Endodermal cell (in vitro differentiated cells): ENCODE results near the gene BAIAP2. TPM values are rescaled to one million over a fixed set of nuclear protein-coding genes. Genes with fewer than 3 reads are reported as not detected.

ENCODE experiments used
- DNase-seq: peaks from one replicate; pipeline ENCODE4 v3.0.0-alpha.2; 2017
- H3K27ac ChIP-seq: 2 replicates; pipeline ENCODE4 v1.5.1; 2013; ENCODE audit warnings: mild to moderate bottlenecking, low read depth, low read length, moderate library complexity
- H3K27me3 ChIP-seq: 2 replicates; pipeline ENCODE4 v1.6.1; 2013; ENCODE audit warnings: mild to moderate bottlenecking, low read length, moderate library complexity; ENCODE audit not compliant: insufficient read depth, control insufficient read depth, poor library complexity, severe bottlenecking
- H3K36me3 ChIP-seq: 2 replicates; pipeline ENCODE4 v1.7.0; 2013; ENCODE audit warnings: mild to moderate bottlenecking, low read length, moderate library complexity; ENCODE audit not compliant: control insufficient read depth, insufficient read depth
- H3K4me1 ChIP-seq: one replicate; pipeline ENCODE4 v1.7.0; 2013; ENCODE audit warnings: low read length; ENCODE audit not compliant: control insufficient read depth, insufficient read depth
- H3K4me3 ChIP-seq: 2 replicates; pipeline ENCODE4 v1.5.1; 2013; ENCODE audit warnings: mild to moderate bottlenecking, low read length, moderate library complexity
- H3K9ac ChIP-seq: 2 replicates; pipeline ENCODE4 v1.6.1; 2013; ENCODE audit warnings: mild to moderate bottlenecking, low read length, moderate library complexity; ENCODE audit not compliant: poor library complexity, severe bottlenecking; ENCODE audit errors: extremely low read depth
- H3K9me3 ChIP-seq: 2 replicates; pipeline ENCODE4 v1.6.1; 2013; ENCODE audit warnings: mild to moderate bottlenecking, low read length, moderate library complexity; ENCODE audit not compliant: control insufficient read depth
- H3K27ac Mint-ChIP-seq: 2 replicates; pipeline ENCODE4 v1.8.0; 2020; ENCODE audit warnings: mixed read lengths
- H3K27me3 Mint-ChIP-seq: 2 replicates; pipeline ENCODE4 v1.8.0; 2021; ENCODE audit warnings: mild to moderate bottlenecking, mixed read lengths; ENCODE audit not compliant: insufficient read depth
- H3K36me3 Mint-ChIP-seq: 2 replicates; pipeline ENCODE4 v1.8.0; 2020; ENCODE audit warnings: low read depth, mixed read lengths
- H3K4me1 Mint-ChIP-seq: 2 replicates; pipeline ENCODE4 v1.8.0; 2020; ENCODE audit warnings: mixed read lengths
- H3K4me3 Mint-ChIP-seq: 2 replicates; pipeline ENCODE4 v1.8.0; 2020; ENCODE audit warnings: mild to moderate bottlenecking, moderate library complexity, mixed read lengths
- H3K9me3 Mint-ChIP-seq: 2 replicates; pipeline ENCODE4 v1.8.0; 2020; ENCODE audit warnings: mild to moderate bottlenecking, mixed read lengths
- WGBS, 2 experiments: methylation state at CpG; one replicate each; pipeline versions ENCODE4 v1.1.5 to v1.1.7; 2013; ENCODE audit warnings: missing lambda C conversion rate in 2 of 2, mixed read lengths in 1 of 2; ENCODE audit not compliant: insufficient coverage in 1 of 2, insufficient read length in 1 of 2; 5-methylcytosine and 5-hydroxymethylcytosine counted together
- total RNA-seq, 2 donors: library from RNA; stranded (reverse); fragmentation: NEBNext Ultra II Directional in 1 of 2; extraction: Animal tissue kit (Norgen Biotek cat#: 25700) in 1 of 2; gene quantifications; 2 replicates in 1 of 2; 3 replicates in 1 of 2; pipeline ENCODE4 v1.2.1, GENCODE V29; 2021
- TF ChIP-seq, protein P1 (sequence below): fragments of 200-600 bp; sonication (generic); conservative IDR thresholded peaks from 2 replicates; pipeline ENCODE4 v1.5.0; 2021; ENCODE audit warnings: antibody characterized with exemption, mild to moderate bottlenecking

The BAIAP2 gene
- total RNA-seq, 2 donors from 2014 or later, result 24.9 to 32.7 TPM

DNA sequence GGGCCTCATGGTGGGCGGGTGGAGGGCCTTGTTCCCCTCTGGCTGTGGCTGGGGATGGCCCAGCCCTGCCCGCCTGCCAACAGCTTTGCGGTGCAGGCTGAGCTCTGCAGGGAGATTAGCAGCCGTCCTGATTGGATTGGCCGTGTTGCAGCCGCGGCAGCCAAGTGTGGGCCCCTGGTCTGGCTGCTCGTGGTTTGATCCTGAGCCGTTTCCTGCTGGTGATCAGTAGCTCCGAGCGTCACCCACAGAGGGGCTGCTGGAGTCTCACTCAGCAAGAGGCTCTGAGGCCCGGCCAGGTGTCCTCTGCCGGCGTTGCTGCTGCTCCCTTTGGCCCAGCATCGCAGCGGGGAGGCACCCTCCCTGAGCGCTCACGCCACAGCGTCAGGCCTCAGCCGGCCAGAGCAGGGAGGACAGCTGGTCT lies 32.5 kb downstream of the BAIAP2 start:
- Histone ChIP-seq H3K4me3 (no peak overlapping the region), H3K36me3 (no peaks in the 10 kb centered on the region), H3K9me3 (no peaks in the 10 kb centered on the region), H3K9ac (no peak overlapping the region), H3K27me3 (no peaks in the 10 kb centered on the region), H3K27ac (no peak overlapping the region), H3K4me1 (no peaks in the 10 kb centered on the region)
- WGBS, 2 experiments, result 90 to 93% methylated on average over 18 to 20 of the region's 20 CpGs
- TF ChIP-seq, protein P1, sequence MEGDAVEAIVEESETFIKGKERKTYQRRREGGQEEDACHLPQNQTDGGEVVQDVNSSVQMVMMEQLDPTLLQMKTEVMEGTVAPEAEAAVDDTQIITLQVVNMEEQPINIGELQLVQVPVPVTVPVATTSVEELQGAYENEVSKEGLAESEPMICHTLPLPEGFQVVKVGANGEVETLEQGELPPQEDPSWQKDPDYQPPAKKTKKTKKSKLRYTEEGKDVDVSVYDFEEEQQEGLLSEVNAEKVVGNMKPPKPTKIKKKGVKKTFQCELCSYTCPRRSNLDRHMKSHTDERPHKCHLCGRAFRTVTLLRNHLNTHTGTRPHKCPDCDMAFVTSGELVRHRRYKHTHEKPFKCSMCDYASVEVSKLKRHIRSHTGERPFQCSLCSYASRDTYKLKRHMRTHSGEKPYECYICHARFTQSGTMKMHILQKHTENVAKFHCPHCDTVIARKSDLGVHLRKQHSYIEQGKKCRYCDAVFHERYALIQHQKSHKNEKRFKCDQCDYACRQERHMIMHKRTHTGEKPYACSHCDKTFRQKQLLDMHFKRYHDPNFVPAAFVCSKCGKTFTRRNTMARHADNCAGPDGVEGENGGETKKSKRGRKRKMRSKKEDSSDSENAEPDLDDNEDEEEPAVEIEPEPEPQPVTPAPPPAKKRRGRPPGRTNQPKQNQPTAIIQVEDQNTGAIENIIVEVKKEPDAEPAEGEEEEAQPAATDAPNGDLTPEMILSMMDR, result no peak
- Mint-ChIP-seq H3K9me3 (no peaks in the 10 kb centered on the region), H3K27me3 (no peaks in the 10 kb centered on the region), H3K36me3 (peaks cover 5% of the 10 kb centered on the region), H3K4me3 (no peak overlapping the region), H3K27ac (no peak overlapping the region), H3K4me1 (no peaks in the 10 kb centered on the region)
- no peak for DNase-seq

DNA sequence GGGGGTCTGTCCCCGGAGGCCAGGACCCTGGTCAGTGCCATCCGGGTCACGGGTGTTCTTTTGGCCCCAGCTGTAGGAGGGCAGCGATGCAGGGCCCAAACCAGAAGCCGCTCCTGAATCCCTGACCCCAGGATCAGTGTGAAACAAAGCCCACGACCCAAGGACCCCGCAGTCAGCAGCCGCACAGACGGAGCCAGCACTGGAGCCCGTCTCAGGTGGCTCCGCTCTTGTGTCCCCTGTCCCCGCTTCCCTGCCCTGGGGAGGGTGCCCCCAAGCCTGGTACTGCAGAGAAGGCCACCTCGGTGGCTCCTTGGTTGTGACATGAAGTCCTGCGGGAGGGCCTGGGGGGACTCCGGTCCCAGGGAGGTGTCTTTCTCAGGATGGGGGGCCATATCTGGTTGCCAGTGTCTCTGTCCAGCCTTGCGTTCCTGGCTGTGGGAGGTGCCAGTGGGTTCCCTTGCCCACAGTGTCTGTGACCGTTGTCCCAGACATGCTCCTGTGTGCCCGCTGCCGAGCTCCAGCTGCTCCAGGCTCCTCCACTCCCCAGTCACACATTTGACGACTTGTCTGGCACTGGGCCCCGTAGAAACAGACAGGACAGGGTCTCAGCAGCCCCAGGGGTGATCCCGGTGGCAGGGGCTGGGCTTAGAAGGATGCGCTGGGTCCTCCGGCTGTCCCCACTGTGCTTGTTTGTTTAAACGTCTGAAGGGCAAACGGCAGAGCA lies 33.6 kb downstream of the BAIAP2 start:
- H3K27ac ChIP-seq, result no peak overlapping the region
- no peaks in the 10 kb centered on the region for H3K9me3 Mint-ChIP-seq
- no peaks in the 10 kb centered on the region for H3K4me1 Mint-ChIP-seq
- TF ChIP-seq, protein P1, result no peak
- no peak overlapping the region for H3K4me3 Mint-ChIP-seq
- no peak overlapping the region for H3K9ac ChIP-seq
- H3K36me3 Mint-ChIP-seq, result no peaks in the 10 kb centered on the region
- H3K4me3 ChIP-seq, result no peak overlapping the region
- no peak overlapping the region for H3K27ac Mint-ChIP-seq
- WGBS, 2 experiments, result 94 to 97% methylated on average over 23 to 26 of the region's 26 CpGs
- no peaks in the 10 kb centered on the region for H3K9me3 ChIP-seq
- no peak for DNase-seq
- H3K27me3 Mint-ChIP-seq, result no peaks in the 10 kb centered on the region
- no peaks in the 10 kb centered on the region for H3K36me3 ChIP-seq
- H3K4me1 ChIP-seq, result no peaks in the 10 kb centered on the region
- no peaks in the 10 kb centered on the region for H3K27me3 ChIP-seq

DNA sequence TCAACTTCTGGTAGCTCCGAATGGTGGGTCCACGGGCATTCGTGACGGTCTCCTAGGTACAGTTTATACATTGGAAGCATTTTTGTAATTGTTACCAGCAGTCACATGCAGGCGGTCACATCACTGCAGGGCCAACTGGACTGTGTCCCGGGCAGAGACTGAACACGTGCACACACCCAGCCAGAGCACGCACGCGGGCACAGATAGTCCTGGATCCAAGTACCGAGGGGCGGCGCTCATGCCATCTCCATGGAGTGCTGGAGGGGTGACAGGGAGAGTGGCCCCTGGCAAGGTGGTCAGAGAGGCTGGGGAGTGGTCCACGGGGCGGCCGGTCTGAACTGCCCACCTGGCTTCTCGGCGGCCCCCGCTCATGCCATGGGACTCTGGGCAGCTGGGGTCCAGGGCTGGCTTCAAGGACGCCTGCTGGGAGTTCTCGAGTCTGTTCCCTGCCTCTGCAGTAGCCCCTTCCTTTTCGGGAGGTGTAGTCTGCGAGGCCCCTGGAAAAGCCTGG lies 34.2 kb downstream of the BAIAP2 start:
- no peak overlapping the region for H3K9ac ChIP-seq
- no peaks in the 10 kb centered on the region for H3K4me1 ChIP-seq
- no peak overlapping the region for H3K4me3 ChIP-seq
- H3K36me3 Mint-ChIP-seq, result peaks cover 3% of the 10 kb centered on the region
- H3K4me3 Mint-ChIP-seq, result no peak overlapping the region
- no peaks in the 10 kb centered on the region for H3K36me3 ChIP-seq
- no peak overlapping the region for H3K27ac Mint-ChIP-seq
- no peaks in the 10 kb centered on the region for H3K4me1 Mint-ChIP-seq
- DNase-seq, result no peak
- H3K27me3 ChIP-seq, result no peaks in the 10 kb centered on the region
- H3K9me3 ChIP-seq, result no peaks in the 10 kb centered on the region
- no peak overlapping the region for H3K27ac ChIP-seq
- 90 to 95% methylated on average over 23 of the region's 23 CpGs for WGBS, 2 experiments
- TF ChIP-seq, protein P1, result no peak
- no peaks in the 10 kb centered on the region for H3K9me3 Mint-ChIP-seq
- no peaks in the 10 kb centered on the region for H3K27me3 Mint-ChIP-seq
